Measurements from ENCODE around the gene RHOG.
A peak's percentile ranks its signal among the peaks of the same experiment; 100 is the strongest.

The RHOG gene

GRCh38 chr11:3853899-3854659, 13.3 kb upstream of the RHOG start:
- no peaks in the 10 kb centered on the region for H3K9me3 Mint-ChIP-seq
- H3K27ac Mint-ChIP-seq = peak overlapping the region; percentile 100
- DNase-seq = peak; percentile 81
- H3K4me3 Mint-ChIP-seq = peak overlapping the region; percentile 98
- no peaks in the 10 kb centered on the region for H3K27me3 Mint-ChIP-seq
- H3K4me1 Mint-ChIP-seq (ENCODE audit: low read depth) = peaks cover 53% of the 10 kb centered on the region
- peaks cover 33% of the 10 kb centered on the region for H3K36me3 Mint-ChIP-seq (ENCODE audit: low read depth)

GRCh38 chr11:3853545-3853842, 12.7 kb upstream of the RHOG start:
- DNase-seq = peak; percentile 28
- Mint-ChIP-seq H3K9me3 (no peaks in the 10 kb centered on the region), H3K27ac (peak overlapping the region; percentile 100), H3K4me1 (ENCODE audit: low read depth) (peaks cover 51% of the 10 kb centered on the region), H3K4me3 (peak overlapping the region; percentile 98), H3K27me3 (no peaks in the 10 kb centered on the region), H3K36me3 (ENCODE audit: low read depth) (peaks cover 28% of the 10 kb centered on the region)

- Mint-ChIP-seq H3K27ac (no peak overlapping the region), H3K4me3 (no peak overlapping the region), H3K4me1 (ENCODE audit: low read depth) (peaks cover 44% of the 10 kb centered on the region), H3K27me3 (no peaks in the 10 kb centered on the region), H3K9me3 (no peaks in the 10 kb centered on the region), H3K36me3 (ENCODE audit: low read depth) (no peaks in the 10 kb centered on the region)
- peak; percentile 30 for DNase-seq
Measured at GRCh38 chr11:3849297-3849874, 8.6 kb upstream of the RHOG start.

GRCh38 chr11:3845670-3846069, 4.9 kb upstream of the RHOG start:
- no peaks in the 10 kb centered on the region for H3K27me3 Mint-ChIP-seq
- no peak overlapping the region for H3K27ac Mint-ChIP-seq
- no peaks in the 10 kb centered on the region for H3K9me3 Mint-ChIP-seq
- no peaks in the 10 kb centered on the region for H3K36me3 Mint-ChIP-seq (ENCODE audit: low read depth)
- H3K4me1 Mint-ChIP-seq (ENCODE audit: low read depth) = peaks cover 42% of the 10 kb centered on the region
- no peak overlapping the region for H3K4me3 Mint-ChIP-seq
- DNase-seq = no peak

GRCh38 chr11:3845246-3845645, 4.5 kb upstream of the RHOG start:
- Mint-ChIP-seq H3K4me1 (ENCODE audit: low read depth) (peaks cover 42% of the 10 kb centered on the region), H3K27me3 (no peaks in the 10 kb centered on the region), H3K9me3 (no peaks in the 10 kb centered on the region), H3K4me3 (no peak overlapping the region), H3K27ac (no peak overlapping the region), H3K36me3 (ENCODE audit: low read depth) (peaks cover 2% of the 10 kb centered on the region)
- DNase-seq = no peak

DNA sequence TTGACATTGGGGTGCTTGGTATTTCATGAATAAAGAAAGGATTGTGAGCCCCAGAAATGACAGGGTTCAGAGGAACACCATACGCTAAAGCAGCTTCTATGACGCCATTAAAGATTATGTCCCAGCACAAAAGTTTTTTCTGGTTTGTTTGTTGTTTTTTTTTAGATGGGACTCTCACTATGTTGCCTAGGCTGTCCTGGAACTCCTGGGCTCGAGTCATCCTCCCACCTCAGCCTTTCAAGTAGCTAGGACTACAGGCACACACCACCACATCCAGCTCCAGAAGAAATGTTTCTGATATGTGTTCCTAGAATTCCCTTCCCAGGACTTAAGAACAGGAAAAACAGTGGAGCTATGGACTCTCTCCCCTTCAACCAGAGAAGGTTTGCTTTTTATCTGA, 2.6 kb upstream of the RHOG start:
- Mint-ChIP-seq H3K9me3 (no peaks in the 10 kb centered on the region), H3K4me1 (ENCODE audit: low read depth) (peaks cover 37% of the 10 kb centered on the region), H3K27me3 (no peaks in the 10 kb centered on the region), H3K27ac (peak overlapping the region; percentile 50), H3K36me3 (ENCODE audit: low read depth) (peaks cover 22% of the 10 kb centered on the region), H3K4me3 (no peak overlapping the region)
- DNase-seq = no peak

DNA sequence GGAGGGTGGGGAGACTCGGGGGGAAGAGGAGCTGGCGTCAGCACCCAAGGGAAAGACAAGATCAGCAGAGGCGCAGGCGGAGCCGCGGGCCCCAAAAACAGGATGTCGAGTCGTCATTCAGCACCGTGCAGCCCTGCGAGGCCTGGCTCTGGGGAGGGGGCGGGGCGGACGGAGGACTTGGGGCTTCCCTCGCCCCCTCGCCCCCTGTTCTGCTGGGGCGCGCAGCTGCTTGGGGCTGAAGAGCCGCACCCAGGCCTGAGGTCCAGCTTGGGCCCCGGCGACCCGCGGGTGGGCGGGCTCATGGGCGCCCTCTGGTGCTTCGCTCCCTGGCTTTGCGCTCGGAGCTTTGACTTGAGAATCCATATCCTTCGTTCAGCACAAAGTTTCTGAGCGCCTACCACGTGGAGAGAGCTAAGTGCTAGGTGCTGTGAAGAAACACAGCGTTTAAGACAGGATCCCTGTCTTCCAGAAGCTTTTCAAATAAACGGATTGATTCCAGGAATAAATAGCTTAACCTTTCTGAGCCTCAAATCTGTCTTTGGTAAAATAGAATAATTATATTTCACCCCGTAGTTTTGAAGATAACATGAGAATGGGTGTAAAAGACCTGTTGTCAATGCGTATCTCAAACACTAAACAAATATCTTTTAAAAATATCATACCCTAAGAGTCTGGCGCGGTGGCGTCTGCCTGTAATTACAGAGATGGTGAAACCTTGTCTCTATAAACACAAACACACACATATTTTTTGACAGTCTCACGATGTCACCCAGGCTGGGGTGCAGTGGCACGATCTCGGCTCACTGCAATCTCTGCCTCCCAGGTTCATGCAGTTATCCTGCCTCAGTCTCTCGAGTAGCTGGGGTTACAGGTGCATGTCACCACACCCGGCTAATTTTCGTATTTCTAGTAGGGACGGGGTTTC, 929 bp upstream of the RHOG start:
- Mint-ChIP-seq H3K27ac (peak overlapping the region; percentile 96), H3K27me3 (no peaks in the 10 kb centered on the region), H3K4me1 (ENCODE audit: low read depth) (peaks cover 52% of the 10 kb centered on the region), H3K9me3 (no peaks in the 10 kb centered on the region), H3K36me3 (ENCODE audit: low read depth) (peaks cover 35% of the 10 kb centered on the region), H3K4me3 (peak overlapping the region; percentile 88)
- DNase-seq = no peak

DNA sequence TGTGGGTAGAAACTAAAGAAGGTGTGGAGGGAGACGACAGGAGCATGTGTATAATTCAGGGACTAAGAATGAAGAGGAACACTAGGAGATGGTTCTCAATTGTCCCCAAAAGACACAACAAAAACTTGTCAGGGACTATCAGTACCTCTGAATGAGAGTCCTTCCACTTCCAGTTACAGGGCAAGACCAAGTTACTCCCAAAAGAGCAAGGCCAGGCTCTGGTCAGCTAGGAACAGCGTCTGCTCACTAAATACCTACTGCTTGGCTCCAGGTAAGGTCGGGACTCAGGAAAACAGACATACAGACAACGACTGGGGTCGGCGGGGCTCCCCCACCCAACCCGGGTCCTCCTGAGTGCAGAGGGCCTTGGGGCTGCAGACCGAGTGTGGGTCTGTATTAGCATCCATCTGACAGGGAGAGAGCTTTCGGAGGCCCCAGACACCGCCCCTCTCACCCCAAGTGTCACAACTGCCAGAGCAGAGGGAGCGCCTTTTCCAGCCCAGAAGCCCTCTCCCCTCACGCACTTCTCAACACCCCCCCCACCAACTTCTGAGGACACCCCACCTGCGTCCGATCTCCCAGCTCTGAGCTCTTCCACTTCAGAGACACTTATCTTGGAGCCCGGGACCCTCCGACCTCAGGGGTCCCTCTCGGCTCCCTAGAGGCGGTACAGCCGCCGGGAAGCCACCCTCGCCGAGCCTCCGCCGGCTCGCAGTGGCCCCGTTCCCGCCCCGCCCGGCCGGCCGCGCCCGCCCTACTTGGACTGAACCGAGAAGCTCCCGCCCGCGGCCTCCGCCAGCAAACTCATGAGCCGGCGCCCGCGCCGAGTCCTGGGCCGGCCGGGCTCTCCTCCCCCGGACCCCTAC, 522 bp downstream of the RHOG start:
- no peak for DNase-seq
- Mint-ChIP-seq H3K4me1 (ENCODE audit: low read depth) (peaks cover 60% of the 10 kb centered on the region), H3K4me3 (peak overlapping the region; percentile 88), H3K27me3 (no peaks in the 10 kb centered on the region), H3K9me3 (no peaks in the 10 kb centered on the region), H3K36me3 (ENCODE audit: low read depth) (peaks cover 49% of the 10 kb centered on the region), H3K27ac (peak overlapping the region; percentile 92)

DNA sequence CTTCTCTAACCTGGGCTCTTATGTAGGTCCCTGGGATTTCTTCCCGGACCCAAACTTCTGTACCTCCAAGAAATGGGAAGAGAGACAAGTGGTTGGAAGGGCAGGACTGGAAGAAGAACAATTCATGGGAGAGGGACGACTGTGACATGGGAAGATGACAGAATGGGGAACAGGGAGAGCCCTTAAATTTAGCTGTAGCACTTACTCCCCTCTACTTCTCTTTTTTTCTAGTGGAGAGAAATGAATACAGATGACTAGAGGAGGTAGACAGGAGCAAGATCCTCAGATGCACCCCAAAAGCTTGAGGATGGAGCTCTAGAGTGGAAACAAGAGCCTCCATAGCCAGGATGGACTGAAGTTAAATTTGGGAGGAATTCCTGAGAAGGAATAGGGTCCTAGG, 2.3 kb downstream of the RHOG start:
- H3K36me3 Mint-ChIP-seq (ENCODE audit: low read depth) = peaks cover 66% of the 10 kb centered on the region
- peak overlapping the region; percentile 88 for H3K4me3 Mint-ChIP-seq
- no peak for DNase-seq

GRCh38 chr11:3837793-3838192, 3.0 kb downstream of the RHOG start:
- Mint-ChIP-seq H3K9me3 (no peaks in the 10 kb centered on the region), H3K4me3 (peak overlapping the region; percentile 88), H3K27ac (peak overlapping the region; percentile 92), H3K4me1 (ENCODE audit: low read depth) (peaks cover 65% of the 10 kb centered on the region), H3K36me3 (ENCODE audit: low read depth) (peaks cover 73% of the 10 kb centered on the region), H3K27me3 (no peaks in the 10 kb centered on the region)
- no peak for DNase-seq

More for the DNA sequence above, 2.3 kb downstream of the RHOG start:
- Mint-ChIP-seq H3K27me3 (no peaks in the 10 kb centered on the region), H3K9me3 (no peaks in the 10 kb centered on the region), H3K4me1 (ENCODE audit: low read depth) (peaks cover 65% of the 10 kb centered on the region), H3K27ac (peak overlapping the region; percentile 92)

- no peaks in the 10 kb centered on the region for H3K9me3 Mint-ChIP-seq
- no peaks in the 10 kb centered on the region for H3K27me3 Mint-ChIP-seq
- peaks cover 69% of the 10 kb centered on the region for H3K4me1 Mint-ChIP-seq (ENCODE audit: low read depth)
- H3K4me3 Mint-ChIP-seq = peak overlapping the region; percentile 88
- H3K27ac Mint-ChIP-seq = peak overlapping the region; percentile 92
- H3K36me3 Mint-ChIP-seq (ENCODE audit: low read depth) = peaks cover 82% of the 10 kb centered on the region
- DNase-seq = peak; percentile 65
Measured at GRCh38 chr11:3836903-3837302, 3.9 kb downstream of the RHOG start.

- peak overlapping the region; percentile 92 for H3K27ac Mint-ChIP-seq
- no peaks in the 10 kb centered on the region for H3K9me3 Mint-ChIP-seq
- DNase-seq = no peak
- peak overlapping the region; percentile 88 for H3K4me3 Mint-ChIP-seq
- H3K36me3 Mint-ChIP-seq (ENCODE audit: low read depth) = peaks cover 94% of the 10 kb centered on the region
- H3K4me1 Mint-ChIP-seq (ENCODE audit: low read depth) = peaks cover 77% of the 10 kb centered on the region
- no peaks in the 10 kb centered on the region for H3K27me3 Mint-ChIP-seq
Measured at GRCh38 chr11:3835751-3836150, 5.0 kb downstream of the RHOG start.

- Mint-ChIP-seq H3K36me3 (ENCODE audit: low read depth) (peaks cover 96% of the 10 kb centered on the region), H3K9me3 (no peaks in the 10 kb centered on the region), H3K4me1 (ENCODE audit: low read depth) (peaks cover 86% of the 10 kb centered on the region), H3K27ac (peak overlapping the region; percentile 92), H3K27me3 (no peaks in the 10 kb centered on the region), H3K4me3 (peak overlapping the region; percentile 88)
- no peak for DNase-seq
Measured at GRCh38 chr11:3834664-3835461, 5.9 kb downstream of the RHOG start.

Measured in activated T-cell treated with anti-CD3 and anti-CD28 coated beads, Interleukin-2, amount 50 U/mL, for 24 hours (primary cell).